Calu3 (cell line): Measurements from ENCODE around the gene HPS5. TPM values are rescaled to one million over a fixed set of nuclear protein-coding genes. Genes with fewer than 3 reads are reported as not detected.
"Not testable (repeated sequence)": the region's sequence is repeated elsewhere in the genome, so short reads cannot be mapped to it uniquely, and the experiment has no call there.

Experiments used
- BruUV-seq: library from RNA; stranded (reverse); fragments of 400-500 nt; replicated peaks from 2 replicates; lab custom pipeline; 2021; lab: Mats Ljungman, UMichigan
- CTCF ChIA-PET: fragments of 300-600 bp; sonication (Branson Sonifier 250); formaldehyde crosslinking; loops from one replicate; lab custom pipeline; 2022; ENCODE audit warnings: antibody characterized with exemption; lab: Charles Lee
- DNase-seq: peaks from one replicate; pipeline ENCODE4 v3.0.0; 2022
- H3K27ac Mint-ChIP-seq: one replicate; pipeline ENCODE4 v1.8.0; 2022; ENCODE audit warnings: mixed read lengths; ENCODE audit not compliant: unreplicated experiment
- H3K27me3 Mint-ChIP-seq: one replicate; pipeline ENCODE4 v1.8.0; 2022; ENCODE audit warnings: mixed read lengths; ENCODE audit not compliant: unreplicated experiment
- H3K36me3 Mint-ChIP-seq: one replicate; pipeline ENCODE4 v1.8.0; 2022; ENCODE audit warnings: mild to moderate bottlenecking, moderate library complexity, mixed read lengths; ENCODE audit not compliant: insufficient read depth, unreplicated experiment
- H3K4me1 Mint-ChIP-seq: one replicate; pipeline ENCODE4 v1.8.0; 2022; ENCODE audit warnings: mild to moderate bottlenecking, low read depth, mixed read lengths; ENCODE audit not compliant: unreplicated experiment
- H3K4me3 Mint-ChIP-seq: one replicate; pipeline ENCODE4 v1.8.0; 2022; ENCODE audit warnings: mild to moderate bottlenecking, low read depth, moderate library complexity, mixed read lengths; ENCODE audit not compliant: unreplicated experiment
- H3K9me3 Mint-ChIP-seq: one replicate; pipeline ENCODE4 v1.8.0; 2022; ENCODE audit warnings: low read depth, mixed read lengths; ENCODE audit not compliant: unreplicated experiment
- intact Hi-C: fragments of 100-400 bp; cut with micrococcal nuclease; formaldehyde crosslinking; loops from one replicate; pipeline ENCODE4 v1.10.0; 2022; ENCODE audit not compliant: unreplicated experiment
- total RNA-seq: library from RNA; stranded (reverse); gene quantifications from 2 replicates; pipeline ENCODE4 v1.2.3, GENCODE V29; 2022
- TF ChIP-seq, protein P1 (sequence below): fragments of 200-600 bp; IDR thresholded peaks from one replicate; pipeline ENCODE4 v1.8.0; 2022; ENCODE audit warnings: antibody characterized with exemption; ENCODE audit not compliant: unreplicated experiment

HPS5 gene
- total RNA-seq, 1 experiment from 2014 or later = 26.4 TPM

DNA sequence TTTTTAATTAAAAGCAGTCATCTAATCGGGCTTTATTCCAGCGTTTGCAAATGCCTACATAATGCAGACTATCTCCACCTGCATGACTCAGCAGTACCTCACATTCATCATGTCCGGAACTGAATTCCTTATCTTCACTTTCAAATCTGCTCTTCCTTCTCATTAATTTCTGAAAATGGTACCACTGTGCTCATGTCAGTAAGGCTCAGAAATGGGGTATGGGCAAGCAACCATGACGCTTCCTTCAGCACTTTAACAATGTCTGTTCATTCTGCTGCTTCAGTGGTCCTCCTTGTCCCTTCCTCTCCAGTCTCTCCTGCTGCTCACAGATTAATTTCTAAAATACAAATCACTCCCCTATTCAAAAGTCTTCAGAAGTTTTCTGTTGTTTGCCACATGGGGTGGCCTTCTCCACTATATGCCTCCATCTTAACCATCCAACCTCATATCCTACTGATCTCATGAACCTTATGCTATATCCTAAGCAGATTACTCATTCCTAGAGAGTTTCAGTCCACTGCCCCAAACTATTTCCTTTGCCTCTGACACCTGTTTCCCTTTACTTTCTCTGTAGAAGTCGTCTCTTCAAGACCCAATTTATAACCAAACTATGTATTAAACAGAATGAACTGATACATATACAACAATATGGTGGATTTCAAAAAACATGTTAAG, 7.4 kb upstream of the HPS5 start:
- peak overlapping the region; percentile 73 for H3K27ac Mint-ChIP-seq
- TF ChIP-seq, protein P1, sequence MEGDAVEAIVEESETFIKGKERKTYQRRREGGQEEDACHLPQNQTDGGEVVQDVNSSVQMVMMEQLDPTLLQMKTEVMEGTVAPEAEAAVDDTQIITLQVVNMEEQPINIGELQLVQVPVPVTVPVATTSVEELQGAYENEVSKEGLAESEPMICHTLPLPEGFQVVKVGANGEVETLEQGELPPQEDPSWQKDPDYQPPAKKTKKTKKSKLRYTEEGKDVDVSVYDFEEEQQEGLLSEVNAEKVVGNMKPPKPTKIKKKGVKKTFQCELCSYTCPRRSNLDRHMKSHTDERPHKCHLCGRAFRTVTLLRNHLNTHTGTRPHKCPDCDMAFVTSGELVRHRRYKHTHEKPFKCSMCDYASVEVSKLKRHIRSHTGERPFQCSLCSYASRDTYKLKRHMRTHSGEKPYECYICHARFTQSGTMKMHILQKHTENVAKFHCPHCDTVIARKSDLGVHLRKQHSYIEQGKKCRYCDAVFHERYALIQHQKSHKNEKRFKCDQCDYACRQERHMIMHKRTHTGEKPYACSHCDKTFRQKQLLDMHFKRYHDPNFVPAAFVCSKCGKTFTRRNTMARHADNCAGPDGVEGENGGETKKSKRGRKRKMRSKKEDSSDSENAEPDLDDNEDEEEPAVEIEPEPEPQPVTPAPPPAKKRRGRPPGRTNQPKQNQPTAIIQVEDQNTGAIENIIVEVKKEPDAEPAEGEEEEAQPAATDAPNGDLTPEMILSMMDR = no peak
- BruUV-seq = no TSS peak
- CTCF ChIA-PET = no interaction called here
- no peaks in the 10 kb centered on the region for H3K27me3 Mint-ChIP-seq
- no peaks in the 10 kb centered on the region for H3K9me3 Mint-ChIP-seq
- no peak for DNase-seq
- H3K36me3 Mint-ChIP-seq = peaks cover 57% of the 10 kb centered on the region
- intact Hi-C loops = loop anchor here (10.0 kb wide), 1 partner anchor 195 kb away; the partner anchor contains the start of gene TSG101
- peak overlapping the region; percentile 49 for H3K4me3 Mint-ChIP-seq
- H3K4me1 Mint-ChIP-seq = peaks cover 43% of the 10 kb centered on the region

- DNase-seq = no peak
- TF ChIP-seq, protein P1 = no peak
- Mint-ChIP-seq H3K4me3 (peak overlapping the region; percentile 78), H3K27ac (peak overlapping the region; percentile 23), H3K36me3 (peaks cover 67% of the 10 kb centered on the region), H3K9me3 (no peaks in the 10 kb centered on the region), H3K27me3 (no peaks in the 10 kb centered on the region), H3K4me1 (peaks cover 62% of the 10 kb centered on the region)
- no TSS peak for BruUV-seq
- CTCF ChIA-PET = no interaction called here
- intact Hi-C loops = loop anchor here (5.0 to 10.0 kb wide), 4 partner anchors 58 to 200 kb away; partner anchors contain the start of gene TSG101
These were observed 2.4 kb upstream of the HPS5 start for GRCh38 chr11:18324381-18324780.

DNA sequence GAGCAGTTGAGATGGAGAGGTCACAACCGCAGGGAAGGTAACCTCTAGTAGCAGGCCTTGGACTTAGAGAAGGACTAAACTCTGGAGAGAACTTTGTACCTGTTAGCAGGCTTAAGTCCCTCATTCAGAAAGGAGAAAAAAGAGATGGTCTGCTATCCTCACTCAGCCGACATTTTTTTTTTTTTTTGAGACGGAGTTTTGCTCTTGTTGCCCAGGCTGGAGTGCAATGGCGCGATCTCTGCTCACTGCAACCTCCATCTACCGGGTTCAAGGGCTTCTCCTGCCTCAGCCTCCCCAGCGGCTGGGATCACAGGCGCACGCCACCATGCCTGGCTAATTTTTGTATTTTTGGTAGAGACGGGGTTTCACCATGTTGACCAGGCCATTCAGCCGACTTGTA, 1.9 kb upstream of the HPS5 start:
- Mint-ChIP-seq H3K4me1 (peaks cover 62% of the 10 kb centered on the region), H3K27ac (peak overlapping the region; percentile 99), H3K36me3 (peaks cover 62% of the 10 kb centered on the region), H3K4me3 (peak overlapping the region; percentile 78)
- intact Hi-C loops = loop anchor here (5.0 to 10.0 kb wide), 4 partner anchors 58 to 201 kb away; partner anchors contain the start of gene TSG101
- H3K27me3 Mint-ChIP-seq, CTCF ChIA-PET, BruUV-seq, DNase-seq, H3K9me3 Mint-ChIP-seq: not testable (repeated sequence)

GRCh38 chr11:18322818-18323570, 1.1 kb upstream of the HPS5 start:
- DNase-seq = no peak
- TSS peak; percentile 51 for BruUV-seq

More at GRCh38 chr11:18322818-18323570, 1.1 kb upstream of the HPS5 start:
- Mint-ChIP-seq H3K4me3 (peak overlapping the region; percentile 78), H3K9me3 (no peaks in the 10 kb centered on the region), H3K27ac (peak overlapping the region; percentile 99), H3K36me3 (peaks cover 53% of the 10 kb centered on the region), H3K4me1 (peaks cover 62% of the 10 kb centered on the region), H3K27me3 (no peaks in the 10 kb centered on the region)
- intact Hi-C loops = loop anchor here (5.0 to 10.0 kb wide), 4 partner anchors 59 to 202 kb away; partner anchors contain the start of gene TSG101
- TF ChIP-seq, protein P1 = no peak
- CTCF ChIA-PET = interaction anchor here (0.6 kb wide), 1 partner anchor 183 kb away, joined by 3 read pairs; no protein-coding TSS in a partner anchor
